Esophagus mucosa (tissue), 1 donor: Measurements from ENCODE around the gene GCSAML. TPM values are rescaled to one million over a fixed set of nuclear protein-coding genes. Genes with fewer than 3 reads are reported as not detected.
"Not testable (repeated sequence)": the region's sequence is repeated elsewhere in the genome, so short reads cannot be mapped to it uniquely, and the experiment has no call there.

Experiments used
- ATAC-seq: fragments of 200-7000 bp; cut with Tn5 transposase; one replicate; pipeline ENCODE4 v1.9.1; 2020
- total RNA-seq: library from RNA; stranded (reverse); gene quantifications from one replicate; pipeline ENCODE4 v1.2.4, GENCODE V29; 2023
- donor health status: DM: yes; HTN: yes; CAD: no.

Gene GCSAML
- total RNA-seq = not detected

- ATAC-seq = no peak
Observed at GRCh38 chr1:247548769-247549182, at the start of gene GCSAML. GCSAML (plus strand) TSS chr1:247549134; CDS start chr1:247549192, 58 bp downstream.

GRCh38 chr1:247500865-247501264, 48.1 kb upstream of the GCSAML start:
- no peak for ATAC-seq

- no peak for ATAC-seq
Observed at GRCh38 chr1:247506831-247507230, 42.1 kb upstream of the GCSAML start.

GRCh38 chr1:247517795-247518612, 30.9 kb upstream of the GCSAML start:
- ATAC-seq = peak; percentile 13

GRCh38 chr1:247518613-247518891, 30.4 kb upstream of the GCSAML start:
- ATAC-seq = no peak

- not testable (repeated sequence) for ATAC-seq
Observed at GRCh38 chr1:247521886-247522285, 27.0 kb upstream of the GCSAML start.

GRCh38 chr1:247528812-247529474, 20.0 kb upstream of the GCSAML start:
- ATAC-seq = no peak

- no peak for ATAC-seq
Observed at GRCh38 chr1:247529771-247530355, 19.1 kb upstream of the GCSAML start.

- peak; percentile 22 for ATAC-seq
Observed at GRCh38 chr1:247530785-247531184, 18.1 kb upstream of the GCSAML start.

- ATAC-seq = no peak
Observed at GRCh38 chr1:247531937-247532336, 17.0 kb upstream of the GCSAML start.

- ATAC-seq = no peak
Observed at GRCh38 chr1:247535402-247535801, 13.5 kb upstream of the GCSAML start.

- no peak for ATAC-seq
Observed at GRCh38 chr1:247536340-247536739, 12.6 kb upstream of the GCSAML start, which contains the start of gene OR2C3. OR2C3 (minus strand) TSS chr1:247536440; CDS start chr1:247532511, 3,929 bp downstream.

GRCh38 chr1:247538561-247538960, 10.4 kb upstream of the GCSAML start:
- no peak for ATAC-seq

- no peak for ATAC-seq
Observed at GRCh38 chr1:247539215-247539614, 9.7 kb upstream of the GCSAML start.

GRCh38 chr1:247540581-247540980, 8.4 kb upstream of the GCSAML start:
- ATAC-seq = no peak

- ATAC-seq = no peak
Observed at GRCh38 chr1:247542811-247543210, 6.1 kb upstream of the GCSAML start.

GRCh38 chr1:247548092-247548491, 842 bp upstream of the GCSAML start:
- ATAC-seq = no peak

- no peak for ATAC-seq
Observed at GRCh38 chr1:247551721-247552120, 2.8 kb downstream of the GCSAML start.

- ATAC-seq = no peak
Observed at GRCh38 chr1:247552231-247552630, 3.3 kb downstream of the GCSAML start.

GRCh38 chr1:247557926-247558674, 9.2 kb downstream of the GCSAML start:
- ATAC-seq = no peak

- ATAC-seq = no peak
Observed at GRCh38 chr1:247561711-247562110, 12.8 kb downstream of the GCSAML start.

- no peak for ATAC-seq
Observed at GRCh38 chr1:247562198-247562597, 13.3 kb downstream of the GCSAML start.

GRCh38 chr1:247574236-247574635, 25.3 kb downstream of the GCSAML start:
- no peak for ATAC-seq
